Erythroblast (primary cell): Measurements from ENCODE around the gene OR5K4.

Source experiments
- GATA1 ChIP-seq: IDR thresholded peaks from 2 replicates; pipeline ENCODE4 v1.6.1; 2011; ENCODE audit warnings: low read depth, mild to moderate bottlenecking, control low read depth, low read length, moderate library complexity
- POLR2A ChIP-seq: IDR thresholded peaks from 2 replicates; pipeline ENCODE4 v1.6.1; 2011; ENCODE audit warnings: mild to moderate bottlenecking, low read length

DNA sequence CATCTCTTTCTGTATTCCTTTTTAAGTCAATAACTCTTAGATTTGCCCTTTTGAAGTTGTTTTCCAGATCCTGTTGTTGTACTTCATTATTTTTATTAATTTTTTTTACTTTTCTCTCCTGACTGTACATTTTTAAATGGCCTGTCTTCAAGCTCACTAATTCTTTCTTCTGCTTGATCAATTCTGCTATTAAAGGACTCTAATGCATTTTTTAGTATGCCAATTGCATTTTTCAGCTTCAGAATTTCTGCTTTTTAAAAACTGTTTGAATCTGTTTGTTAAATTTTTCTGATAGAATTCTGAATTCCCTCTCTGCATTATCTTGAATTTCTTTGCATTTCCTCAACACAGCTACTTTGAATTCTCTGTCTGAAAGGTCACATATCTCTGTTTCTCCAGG, 5.6 kb downstream of the OR5K4 start:
- TF ChIP-seq POLR2A (no peak), GATA1 (no peak)
